H1 (cell line): Measurements from ENCODE around the gene CETN2.

Experiments
- CTCF ChIP-seq, 3 experiments: IDR thresholded peaks; 1 replicate in 2 of 3; 2 replicates in 1 of 3; pipeline versions ENCODE4 v1.5.1 to v1.6.1; 2011; ENCODE audit warnings: low read length in 3 of 3, mild to moderate bottlenecking in 3 of 3, inconsistent platforms in 2 of 3, low read depth in 1 of 3, moderate library complexity in 1 of 3; ENCODE audit not compliant: insufficient read depth in 1 of 3; ENCODE audit errors: control extremely low read depth in 1 of 3
- EP300 ChIP-seq, 2 experiments: IDR thresholded peaks; 1 replicate in 1 of 2; 2 replicates in 1 of 2; pipeline ENCODE4 v1.6.1; 2011 to 2012; ENCODE audit warnings: low read depth in 2 of 2, low read length in 2 of 2, mild to moderate bottlenecking in 2 of 2, borderline replicate concordance in 1 of 2, inconsistent platforms in 1 of 2, moderate library complexity in 1 of 2
- EZH2 ChIP-seq: fragments of 200-600 bp; sonication (generic); IDR thresholded peaks from 2 replicates; pipeline ENCODE4 v1.7.1; 2012; ENCODE audit warnings: low read depth, mild to moderate bottlenecking, moderate library complexity, low read length, inconsistent platforms; ENCODE audit not compliant: severe bottlenecking
- FOSL1 ChIP-seq: IDR thresholded peaks from 2 replicates; pipeline ENCODE4 v1.6.1; 2011; ENCODE audit warnings: mild to moderate bottlenecking, low read depth, low read length, moderate library complexity; ENCODE audit not compliant: insufficient read depth
- KDM1A ChIP-seq: fragments of 200-600, 300-600 bp; sonication (generic); IDR thresholded peaks from 2 replicates; pipeline ENCODE4 v1.7.1; 2016; ENCODE audit warnings: mild to moderate bottlenecking, low read length, borderline replicate concordance
- TAF1 ChIP-seq: IDR thresholded peaks from 2 replicates; pipeline ENCODE4 v1.6.1; 2011; ENCODE audit warnings: mild to moderate bottlenecking, low read depth, low read length

- TF ChIP-seq CTCF (IDR thresholded peaks at IDR 0.05; ENCODE audit: control extremely low read depth in 1 of 3, insufficient read depth in 1 of 3, low read depth in 1 of 3, low read length in 3 of 3), result no peak
- TF ChIP-seq TAF1, result no peak
- no peak for TF ChIP-seq EP300 (IDR thresholded peaks at IDR 0.05; ENCODE audit: borderline replicate concordance in 1 of 2, low read depth in 2 of 2, low read length in 2 of 2)
- no peak for TF ChIP-seq KDM1A
- no peak for TF ChIP-seq EZH2
- TF ChIP-seq FOSL1, result no peak
Observed at GRCh38 chrX:152818356-152818755, 12.2 kb downstream of the CETN2 start.
